GM21528 (cell line): Measurements from ENCODE around the gene PRKCA.

Source experiments
- ATAC-seq: cut with Tn5 transposase; IDR thresholded peaks from one replicate; pipeline ENCODE4 v1.9.1; 2021; ENCODE audit warnings: mild to moderate bottlenecking, moderate library complexity; ENCODE audit not compliant: unreplicated experiment, low FRiP score

PRKCA gene

DNA sequence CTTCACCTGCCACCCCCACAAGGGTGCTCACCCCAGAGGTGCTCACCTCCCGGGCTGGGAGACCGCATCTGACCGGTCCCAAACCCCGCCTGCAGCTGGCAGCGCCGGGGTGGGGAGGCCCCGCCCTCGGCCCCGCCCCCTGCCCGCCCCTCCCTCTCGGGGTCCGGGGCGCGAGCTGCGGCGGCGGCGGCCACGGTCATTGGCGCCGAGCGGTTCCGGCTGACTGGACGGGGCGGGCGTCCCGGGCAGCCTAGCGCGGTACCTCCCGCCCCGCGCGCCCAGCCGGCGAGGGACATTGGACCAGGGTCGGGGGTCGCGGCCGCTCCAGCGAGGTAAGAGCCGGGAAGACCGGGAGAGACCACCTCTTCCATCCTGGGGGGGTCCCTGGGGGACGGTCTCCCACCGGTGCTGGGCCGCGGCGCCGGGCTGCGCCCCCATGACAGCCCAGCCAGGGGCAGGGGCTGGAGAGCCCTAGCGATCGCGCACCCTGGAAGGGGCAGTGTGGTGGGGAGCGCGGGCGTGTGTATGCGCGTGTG, 532.6 kb downstream of the PRKCA start, which contains the start of gene CACNG5:
TSS of gene CACNG5 (plus strand) at position 199 of the 536 bp plus-strand sequence. CDS start 42,216 bp downstream, outside the sequence.
- ATAC-seq, result no peak

- no peak for ATAC-seq
These were observed 533.1 kb downstream of the PRKCA start for GRCh38 chr17:66835476-66835875.

- ATAC-seq, result no peak
These were observed 533.9 kb downstream of the PRKCA start for GRCh38 chr17:66836063-66837005.

GRCh38 chr17:66837226-66837625, 534.8 kb downstream of the PRKCA start:
- no peak for ATAC-seq

GRCh38 chr17:66837885-66838665, 535.7 kb downstream of the PRKCA start:
- no peak for ATAC-seq

DNA sequence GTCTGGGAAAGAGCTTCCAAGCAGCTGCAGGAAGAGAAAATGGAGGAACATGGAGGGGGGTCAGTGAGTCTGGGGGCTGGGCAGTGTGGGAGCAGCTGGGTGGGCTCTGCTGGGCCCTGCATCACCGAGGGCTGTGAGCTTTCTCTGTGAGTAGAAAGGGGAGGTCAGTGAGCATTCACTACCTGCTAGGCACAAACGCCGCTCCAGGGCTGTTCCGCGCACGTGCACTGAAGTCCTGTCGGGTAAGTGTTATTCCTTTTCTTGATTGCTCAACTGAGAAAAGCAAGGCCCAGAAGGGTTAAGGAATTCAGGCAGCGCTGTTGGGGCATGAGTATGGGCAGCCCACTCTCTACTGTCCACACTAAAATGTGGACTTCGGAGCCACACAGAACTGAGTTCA, 537.2 kb downstream of the PRKCA start:
- no peak for ATAC-seq

- ATAC-seq, result no peak
These were observed 537.6 kb downstream of the PRKCA start for GRCh38 chr17:66840061-66840460.

DNA sequence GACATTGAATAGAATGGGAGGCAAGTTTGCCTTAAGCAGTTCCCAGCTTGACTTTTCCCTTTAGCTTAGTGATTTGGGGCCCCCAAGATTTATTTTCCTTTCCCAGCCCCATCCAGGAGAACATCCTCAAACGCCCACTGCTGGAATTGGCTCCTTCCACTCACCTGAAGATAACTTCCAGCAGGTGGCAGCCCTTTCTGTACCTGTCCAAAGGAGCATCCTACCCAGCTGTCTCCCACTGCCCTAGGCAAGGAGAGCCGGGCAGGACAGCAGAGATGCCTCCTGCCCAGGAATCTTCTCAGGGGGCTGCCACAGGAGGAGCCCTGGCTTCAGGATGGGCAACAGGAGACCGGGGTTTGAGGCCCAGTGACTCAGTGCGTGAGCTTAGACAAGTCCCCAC, 538.9 kb downstream of the PRKCA start:
- no peak for ATAC-seq

- no peak for ATAC-seq
These were observed 539.3 kb downstream of the PRKCA start for GRCh38 chr17:66841744-66842143.

DNA sequence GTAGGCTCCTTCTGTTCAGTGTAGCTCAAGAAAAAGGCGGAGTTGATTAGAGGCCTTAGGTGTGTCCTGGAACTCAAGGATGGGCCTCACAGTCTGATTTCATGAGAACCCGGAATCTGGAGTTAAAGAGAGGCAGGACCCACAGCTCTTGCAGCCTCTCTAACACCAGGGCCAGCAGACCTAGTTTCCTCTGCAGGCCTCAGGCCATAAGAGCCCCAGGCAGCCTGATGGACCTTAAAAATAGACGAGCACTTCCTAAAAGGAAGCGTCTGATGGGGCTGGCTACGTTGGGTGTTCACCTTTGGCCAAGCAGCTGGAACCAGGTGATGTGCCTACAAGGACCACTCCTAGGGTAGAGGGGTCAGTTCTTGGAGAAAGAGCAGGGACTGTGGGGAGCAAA, 540.1 kb downstream of the PRKCA start:
- ATAC-seq, result no peak

GRCh38 chr17:66842959-66843358, 540.5 kb downstream of the PRKCA start:
- no peak for ATAC-seq

DNA sequence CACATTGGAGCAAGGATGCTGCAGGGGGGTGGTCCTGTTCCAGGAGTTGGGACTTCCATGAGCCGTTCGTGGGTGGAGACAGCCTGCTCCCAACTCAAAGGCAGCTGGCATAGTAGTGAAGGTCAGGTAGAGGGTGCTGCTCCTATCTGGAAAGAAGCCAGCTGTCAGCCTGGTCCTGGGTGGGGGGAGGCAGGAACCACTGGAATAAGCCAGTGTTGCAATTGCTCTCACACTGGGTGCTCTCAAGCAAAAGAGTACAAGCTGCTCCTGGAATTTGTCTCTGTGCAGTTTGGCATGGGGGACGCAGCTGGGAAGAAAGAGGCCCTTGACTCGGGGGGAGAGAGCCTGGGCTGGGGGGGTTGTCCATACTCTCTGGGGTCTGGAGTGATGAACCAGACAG, 541.2 kb downstream of the PRKCA start:
- no peak for ATAC-seq

- ATAC-seq, result no peak
These were observed 545.3 kb downstream of the PRKCA start for GRCh38 chr17:66847704-66848103.

- no peak for ATAC-seq
These were observed 546.1 kb downstream of the PRKCA start for GRCh38 chr17:66848496-66848895.

DNA sequence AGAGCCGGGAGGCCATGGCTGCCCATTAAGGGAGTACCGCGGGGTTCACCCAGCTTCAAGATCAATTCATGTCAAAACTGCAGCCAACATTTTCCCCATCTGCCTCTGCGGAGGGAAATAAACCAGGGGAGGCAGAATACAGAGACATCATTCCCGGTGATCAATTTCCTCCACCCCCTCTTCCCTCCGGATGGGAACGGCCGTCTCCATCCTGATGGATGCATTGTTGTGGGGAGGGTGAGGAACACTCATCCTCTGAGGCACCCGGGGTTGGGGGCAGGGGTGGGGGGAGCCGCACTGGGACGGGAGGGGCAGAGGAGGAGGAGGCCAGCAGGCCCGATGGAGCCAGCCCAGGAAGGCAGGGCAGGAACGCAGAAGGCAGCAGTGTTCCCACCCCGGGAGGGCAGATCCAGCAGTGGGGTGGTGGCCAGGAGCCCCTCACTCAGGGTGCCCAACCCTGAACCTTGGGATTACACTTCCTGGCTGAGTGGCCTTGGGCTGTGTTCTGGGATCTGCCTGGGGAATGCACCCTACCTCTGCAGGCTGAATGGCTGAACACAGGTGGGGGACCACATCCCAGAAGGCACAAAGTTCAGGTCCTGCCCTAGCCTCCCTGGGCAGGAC, 546.7 kb downstream of the PRKCA start:
- no peak for ATAC-seq

DNA sequence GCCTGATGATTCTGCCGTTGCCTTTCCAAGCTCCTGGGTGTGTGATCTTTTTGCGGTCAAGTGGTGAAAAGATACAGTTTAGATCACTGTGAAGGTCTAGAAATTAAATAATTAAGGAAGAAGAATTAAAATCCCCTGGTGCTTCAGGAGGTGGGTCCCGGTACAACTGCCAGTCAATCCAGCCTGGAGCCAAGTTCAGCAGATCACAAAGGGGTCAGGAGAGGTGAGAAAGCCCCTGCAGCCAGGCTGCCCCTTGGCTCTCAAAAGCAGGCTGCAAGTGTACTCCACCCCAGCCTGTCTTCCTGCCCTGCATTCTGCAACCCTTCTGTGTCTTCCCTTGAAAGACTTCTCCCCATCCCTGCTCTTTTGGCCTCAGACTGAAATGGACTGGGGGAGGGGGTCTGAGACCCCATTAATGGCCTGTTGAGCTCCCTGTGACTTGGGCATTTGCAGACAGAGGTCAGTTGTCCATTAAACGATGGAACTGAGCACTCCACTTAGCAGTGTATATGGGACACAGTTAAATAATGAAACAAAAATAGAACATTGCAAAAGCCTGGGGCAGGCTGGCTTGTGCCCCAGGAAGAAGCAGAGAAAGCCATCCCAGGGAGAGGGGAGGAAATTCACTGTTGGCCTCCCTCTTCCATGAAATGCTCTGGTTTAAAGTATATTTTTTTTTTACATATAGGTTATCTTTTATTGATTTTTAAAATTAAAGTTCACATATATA, 547.6 kb downstream of the PRKCA start:
- ATAC-seq, result no peak

GRCh38 chr17:66850692-66851091, 548.3 kb downstream of the PRKCA start:
- no peak for ATAC-seq

DNA sequence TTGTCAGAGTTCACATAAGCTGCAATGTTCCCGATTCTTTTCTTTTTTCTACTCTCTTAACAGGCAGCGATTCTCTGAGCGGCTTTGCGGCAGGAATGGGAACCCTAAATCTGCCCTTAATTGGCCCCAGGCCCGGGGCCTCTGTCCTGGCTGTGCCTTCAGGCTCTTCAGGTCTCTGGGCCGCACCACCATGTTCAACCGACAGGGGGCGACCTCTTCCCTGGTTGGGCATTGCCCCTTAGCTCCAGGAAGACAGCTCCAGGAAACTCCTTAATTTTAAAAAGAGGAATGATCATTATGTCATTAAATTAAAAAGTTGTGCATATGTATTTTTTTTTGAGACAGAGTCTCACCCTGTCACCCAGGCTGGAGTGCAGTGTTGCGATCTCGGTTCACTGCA, 552.8 kb downstream of the PRKCA start:
- no peak for ATAC-seq

DNA sequence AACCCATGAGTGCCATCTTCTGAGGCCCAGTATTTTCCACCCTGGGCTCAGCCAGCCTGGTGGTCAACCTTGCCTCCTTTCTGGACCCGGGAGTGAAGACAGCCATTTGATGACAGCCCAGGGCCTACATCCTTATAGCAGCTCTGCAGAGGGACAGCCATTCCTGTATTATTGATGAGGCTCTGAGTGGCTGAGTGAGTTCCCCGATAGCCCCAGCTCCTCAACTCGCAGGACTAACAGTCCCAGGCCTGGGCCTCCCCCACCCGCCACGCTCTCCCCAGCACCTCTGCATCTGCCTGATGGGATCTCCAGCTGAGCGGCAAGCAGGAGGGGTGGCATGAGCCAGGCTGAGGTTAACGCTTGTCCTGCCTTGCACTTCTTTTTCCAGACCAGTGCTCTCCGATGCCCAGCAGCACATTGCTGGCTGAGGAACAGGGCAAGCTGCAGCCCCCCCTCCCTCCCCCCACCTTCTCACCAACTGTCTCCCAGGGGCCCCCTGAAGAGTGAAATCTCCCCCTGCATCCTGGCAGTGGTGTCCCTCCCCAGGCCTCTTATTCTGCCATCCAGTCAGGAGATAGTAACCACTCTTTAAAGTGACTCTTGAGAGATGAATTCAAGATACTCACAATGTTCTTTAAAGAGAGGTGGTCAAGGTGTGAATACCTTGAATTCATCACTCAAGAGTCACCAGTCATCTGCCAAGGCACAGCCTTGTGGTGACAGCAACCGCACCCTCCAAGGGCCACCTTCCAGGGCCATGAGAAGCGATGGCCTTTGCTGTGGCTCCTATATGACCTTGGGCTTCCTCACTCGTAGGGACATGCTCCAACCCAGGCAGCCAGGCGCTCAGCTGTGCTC, 556.0 kb downstream of the PRKCA start:
- no peak for ATAC-seq
